ENCODE measurements around the gene MAF.

The MAF gene

DNA sequence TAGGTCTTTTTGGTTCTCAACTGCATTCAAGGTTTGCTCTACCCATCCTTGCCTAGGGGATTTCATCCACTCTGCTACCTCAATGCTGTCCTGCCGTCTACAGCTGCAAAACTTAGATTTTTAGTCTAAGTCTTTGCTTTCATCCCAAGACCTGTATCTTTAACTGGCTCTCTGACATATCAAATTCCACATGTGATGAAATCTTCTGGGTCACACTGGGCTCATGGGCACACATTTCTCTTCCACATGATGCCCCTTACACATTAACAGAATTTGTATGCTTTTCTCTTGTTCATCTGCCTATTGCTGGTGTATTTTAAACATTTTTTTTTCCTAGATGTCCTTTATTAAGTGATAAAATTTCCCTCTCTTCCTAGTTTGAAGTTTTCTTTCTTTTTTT is 39.6 kb downstream of the MAF start:
- H3K9me3 ChIP-seq (ENCODE audit: insufficient read depth, low read length), result no peaks in the 10 kb centered on the region
- no peak overlapping the region for H3K4me3 ChIP-seq (ENCODE audit: insufficient read length, low read depth)
- H3K36me3 ChIP-seq (ENCODE audit: insufficient read depth, insufficient read length, low read length), result no peaks in the 10 kb centered on the region
- peaks cover 4% of the 10 kb centered on the region for H3K4me1 ChIP-seq (ENCODE audit: insufficient read depth, insufficient read length)
- no peaks in the 10 kb centered on the region for H3K27me3 ChIP-seq (ENCODE audit: insufficient read depth, insufficient read length)
- no peak for DNase-seq (ENCODE audit: low read depth, low spot score)
- TF ChIP-seq SUZ12 (IDR thresholded peaks at IDR 0.05; ENCODE audit: extremely low read depth, insufficient read depth, insufficient read length), result no peak
- TF ChIP-seq ZNF274 (IDR thresholded peaks at IDR 0.05; ENCODE audit: low read depth, low read length), result no peak
- TF ChIP-seq YY1 (IDR thresholded peaks at IDR 0.05; ENCODE audit: insufficient read depth, insufficient read length), result no peak
- no peak overlapping the region for H3K9ac ChIP-seq (ENCODE audit: insufficient read length, low read depth)

DNA sequence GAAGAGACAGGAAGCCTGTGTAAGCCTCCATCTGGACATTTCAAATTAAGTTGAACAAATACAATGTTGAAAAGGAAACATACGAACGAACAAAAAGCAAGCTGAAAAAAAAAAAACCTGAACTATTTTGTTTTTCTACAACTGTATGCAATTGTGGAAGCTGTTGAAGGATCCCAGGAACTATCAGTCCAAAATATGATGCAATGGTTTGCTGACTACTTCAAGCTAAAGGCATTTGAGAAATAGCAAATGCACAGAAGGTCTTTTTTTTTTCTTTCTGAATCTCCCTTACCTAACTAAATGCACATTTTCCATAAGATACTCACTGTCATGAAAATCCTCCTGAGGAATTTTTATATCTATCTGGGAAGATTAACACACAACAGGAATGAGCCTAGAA is 40.2 kb downstream of the MAF start:
- Histone ChIP-seq H3K9me3 (ENCODE audit: insufficient read depth, low read length) (no peaks in the 10 kb centered on the region), H3K4me3 (ENCODE audit: insufficient read length, low read depth) (no peak overlapping the region), H3K27me3 (ENCODE audit: insufficient read depth, insufficient read length) (no peaks in the 10 kb centered on the region), H3K9ac (ENCODE audit: insufficient read length, low read depth) (no peak overlapping the region), H3K4me1 (ENCODE audit: insufficient read depth, insufficient read length) (peaks cover 4% of the 10 kb centered on the region), H3K36me3 (ENCODE audit: insufficient read depth, insufficient read length, low read length) (no peaks in the 10 kb centered on the region)
- TF ChIP-seq SUZ12 (IDR thresholded peaks at IDR 0.05; ENCODE audit: extremely low read depth, insufficient read depth, insufficient read length) (no peak), ZNF274 (IDR thresholded peaks at IDR 0.05; ENCODE audit: low read depth, low read length) (no peak)
- no peak for DNase-seq (ENCODE audit: low read depth, low spot score)

DNA sequence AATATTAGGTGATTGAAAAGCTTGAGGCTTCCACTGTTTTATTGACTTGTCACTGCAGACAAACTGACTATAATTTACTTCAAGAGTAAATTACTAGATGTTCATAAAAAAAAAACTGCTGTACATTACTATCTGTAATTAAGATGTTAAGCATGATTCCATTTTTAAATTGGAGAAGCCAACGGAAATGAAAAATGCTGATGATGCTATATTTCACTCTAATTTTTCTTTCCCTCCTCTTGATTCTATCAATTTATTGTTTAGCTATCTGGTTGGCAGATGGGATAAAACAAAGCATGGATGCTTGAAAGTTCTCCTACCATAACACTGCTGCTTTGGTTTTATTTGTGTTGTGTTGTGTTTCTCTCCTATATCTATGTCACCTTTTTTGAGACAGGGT is 41.0 kb downstream of the MAF start:
- H3K9ac ChIP-seq (ENCODE audit: insufficient read length, low read depth), result no peak overlapping the region
- no peaks in the 10 kb centered on the region for H3K27me3 ChIP-seq (ENCODE audit: insufficient read depth, insufficient read length)
- H3K4me3 ChIP-seq (ENCODE audit: insufficient read length, low read depth), result no peak overlapping the region
- peaks cover 3% of the 10 kb centered on the region for H3K4me1 ChIP-seq (ENCODE audit: insufficient read depth, insufficient read length)
- H3K36me3 ChIP-seq (ENCODE audit: insufficient read depth, insufficient read length, low read length), result no peaks in the 10 kb centered on the region
- H3K9me3 ChIP-seq (ENCODE audit: insufficient read depth, low read length), result no peaks in the 10 kb centered on the region
- TF ChIP-seq ZNF274 (IDR thresholded peaks at IDR 0.05; ENCODE audit: low read depth, low read length) (no peak), YY1 (IDR thresholded peaks at IDR 0.05; ENCODE audit: insufficient read depth, insufficient read length) (no peak), SUZ12 (IDR thresholded peaks at IDR 0.05; ENCODE audit: extremely low read depth, insufficient read depth, insufficient read length) (no peak)
- DNase-seq (ENCODE audit: low read depth, low spot score), result no peak

DNA sequence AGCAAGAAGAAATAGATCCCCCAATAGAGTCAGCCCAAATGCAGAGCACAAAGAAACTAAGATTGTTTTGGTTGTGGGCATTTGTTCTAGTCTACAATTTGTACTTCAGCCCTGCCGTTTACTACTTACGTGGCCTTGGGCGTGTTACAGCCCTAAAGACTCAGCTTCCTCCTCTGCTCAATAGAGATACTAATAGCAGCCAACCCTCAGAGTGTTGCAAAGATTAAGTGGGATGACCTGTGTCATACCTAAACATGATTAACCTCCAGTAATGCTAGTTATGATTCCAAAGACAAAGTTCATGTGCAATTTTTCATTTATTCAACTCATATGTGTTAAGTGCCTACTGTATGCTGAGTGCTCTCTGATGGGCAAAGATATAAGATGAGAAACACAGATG is 43.1 kb downstream of the MAF start:
- Histone ChIP-seq H3K27me3 (ENCODE audit: insufficient read depth, insufficient read length) (no peaks in the 10 kb centered on the region), H3K4me1 (ENCODE audit: insufficient read depth, insufficient read length) (no peaks in the 10 kb centered on the region), H3K4me3 (ENCODE audit: insufficient read length, low read depth) (no peak overlapping the region), H3K36me3 (ENCODE audit: insufficient read depth, insufficient read length, low read length) (no peaks in the 10 kb centered on the region), H3K9me3 (ENCODE audit: insufficient read depth, low read length) (no peaks in the 10 kb centered on the region), H3K9ac (ENCODE audit: insufficient read length, low read depth) (no peak overlapping the region)
- TF ChIP-seq ZNF274 (IDR thresholded peaks at IDR 0.05; ENCODE audit: low read depth, low read length) (no peak), SUZ12 (IDR thresholded peaks at IDR 0.05; ENCODE audit: extremely low read depth, insufficient read depth, insufficient read length) (no peak), YY1 (IDR thresholded peaks at IDR 0.05; ENCODE audit: insufficient read depth, insufficient read length) (no peak)
- no peak for DNase-seq (ENCODE audit: low read depth, low spot score)

GRCh38 chr16:79554912-79555311 is 45.6 kb downstream of the MAF start:
- Histone ChIP-seq H3K27me3 (ENCODE audit: insufficient read depth, insufficient read length) (no peaks in the 10 kb centered on the region), H3K4me3 (ENCODE audit: insufficient read length, low read depth) (no peak overlapping the region), H3K4me1 (ENCODE audit: insufficient read depth, insufficient read length) (peaks cover 2% of the 10 kb centered on the region), H3K36me3 (ENCODE audit: insufficient read depth, insufficient read length, low read length) (no peaks in the 10 kb centered on the region), H3K9ac (ENCODE audit: insufficient read length, low read depth) (no peak overlapping the region), H3K9me3 (ENCODE audit: insufficient read depth, low read length) (no peaks in the 10 kb centered on the region)
- no peak for DNase-seq (ENCODE audit: low read depth, low spot score)
- TF ChIP-seq SUZ12 (IDR thresholded peaks at IDR 0.05; ENCODE audit: extremely low read depth, insufficient read depth, insufficient read length), result no peak
- no peak for TF ChIP-seq ZNF274 (IDR thresholded peaks at IDR 0.05; ENCODE audit: low read depth, low read length)
- TF ChIP-seq YY1 (IDR thresholded peaks at IDR 0.05; ENCODE audit: insufficient read depth, insufficient read length), result no peak

DNA sequence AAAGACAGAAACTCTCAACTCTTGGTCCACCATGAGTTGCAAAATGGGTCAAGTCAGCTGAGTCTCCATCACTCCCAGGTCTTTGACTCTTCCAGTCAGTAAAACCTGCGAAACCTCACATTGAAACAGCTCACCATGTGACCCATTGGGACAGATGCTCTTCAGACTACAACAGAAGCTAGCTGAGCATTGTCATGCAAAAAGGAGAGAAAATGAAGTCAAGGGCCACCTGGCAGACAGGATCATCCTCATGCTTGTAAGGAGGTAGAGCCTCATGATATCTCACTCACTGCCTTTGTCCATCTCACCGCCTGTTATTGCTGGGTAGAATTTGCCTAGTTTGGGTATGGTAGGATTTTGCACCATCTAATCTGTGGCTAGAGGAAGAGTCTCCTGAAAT is 50.2 kb downstream of the MAF start:
- Histone ChIP-seq H3K36me3 (ENCODE audit: insufficient read depth, insufficient read length, low read length) (no peaks in the 10 kb centered on the region), H3K4me1 (ENCODE audit: insufficient read depth, insufficient read length) (peaks cover 2% of the 10 kb centered on the region), H3K4me3 (ENCODE audit: insufficient read length, low read depth) (no peak overlapping the region), H3K9me3 (ENCODE audit: insufficient read depth, low read length) (no peaks in the 10 kb centered on the region), H3K27me3 (ENCODE audit: insufficient read depth, insufficient read length) (no peaks in the 10 kb centered on the region), H3K9ac (ENCODE audit: insufficient read length, low read depth) (no peak overlapping the region)
- DNase-seq (ENCODE audit: low read depth, low spot score), result peak; percentile 16
- TF ChIP-seq ZNF274 (IDR thresholded peaks at IDR 0.05; ENCODE audit: low read depth, low read length) (no peak), SUZ12 (IDR thresholded peaks at IDR 0.05; ENCODE audit: extremely low read depth, insufficient read depth, insufficient read length) (no peak)

GRCh38 chr16:79547085-79547484 is 53.5 kb downstream of the MAF start:
- no peaks in the 10 kb centered on the region for H3K27me3 ChIP-seq (ENCODE audit: insufficient read depth, insufficient read length)
- no peak for DNase-seq (ENCODE audit: low read depth, low spot score)
- no peaks in the 10 kb centered on the region for H3K36me3 ChIP-seq (ENCODE audit: insufficient read depth, insufficient read length, low read length)
- no peaks in the 10 kb centered on the region for H3K9me3 ChIP-seq (ENCODE audit: insufficient read depth, low read length)
- H3K4me3 ChIP-seq (ENCODE audit: insufficient read length, low read depth), result no peak overlapping the region
- TF ChIP-seq SUZ12 (IDR thresholded peaks at IDR 0.05; ENCODE audit: extremely low read depth, insufficient read depth, insufficient read length) (no peak), ZNF274 (IDR thresholded peaks at IDR 0.05; ENCODE audit: low read depth, low read length) (no peak)
- H3K4me1 ChIP-seq (ENCODE audit: insufficient read depth, insufficient read length), result peaks cover 2% of the 10 kb centered on the region
- no peak overlapping the region for H3K9ac ChIP-seq (ENCODE audit: insufficient read length, low read depth)

All from NT2/D1 (cell line).